ENCODE measurements around the gene CT47C1. TPM values are rescaled to one million over a fixed set of nuclear protein-coding genes. Genes with fewer than 3 reads are reported as not detected.

CT47C1 gene
- total RNA-seq, 2 experiments from 2014 or later: not detected

GRCh38 chrX:119075270-119076025 is 2.7 kb downstream of the CT47C1 start:
- Histone ChIP-seq H3K36me3 (ENCODE audit: insufficient read depth, low read length) (no peaks in the 10 kb centered on the region), H3K9me3 (ENCODE audit: low read length) (no peaks in the 10 kb centered on the region), H3K27ac (ENCODE audit: low read depth, low read length, poor library complexity, severe bottlenecking) (no peak overlapping the region), H3K9me2 (ENCODE audit: insufficient read depth, low read length) (no peaks in the 10 kb centered on the region), H3K79me2 (ENCODE audit: insufficient read depth, low read depth, low read length) (no peaks in the 10 kb centered on the region), H3K4me3 (ENCODE audit: low read depth, low read length, poor library complexity, severe bottlenecking) (no peak overlapping the region), H3K4me2 (ENCODE audit: low read length) (no peak overlapping the region), H4K20me1 (ENCODE audit: insufficient read depth, low read length) (no peaks in the 10 kb centered on the region), H3K4me1 (ENCODE audit: insufficient read depth, low read length, poor library complexity, severe bottlenecking) (no peaks in the 10 kb centered on the region), H2AFZ (ENCODE audit: low read length) (no peak overlapping the region)
- intact Hi-C loops (cut with micrococcal nuclease; ENCODE audit: unreplicated experiment): no loop called here
- no TSS peak for BruUV-seq (replicated peaks)
- ChIA-PET CTCF (ENCODE audit: unreplicated experiment) (no interaction called here), POLR2A (interaction anchor here (0.7 kb wide), 2 partner anchors 12 to 110 kb away, joined by 3 to 4 read pairs; no protein-coding TSS in a partner anchor)
- no peak for TF ChIP-seq EZH2phosphoT487 (IDR thresholded peaks at IDR 0.05; ENCODE audit: borderline replicate concordance, low read depth, low read length)
- DNase-seq (ENCODE audit: low spot score): no peak

GRCh38 chrX:119082278-119082677 is 9.5 kb downstream of the CT47C1 start:
- H3K4me2 ChIP-seq (ENCODE audit: low read length): no peak overlapping the region
- intact Hi-C loops (cut with micrococcal nuclease; ENCODE audit: unreplicated experiment): no loop called here
- CTCF ChIA-PET (ENCODE audit: unreplicated experiment): no interaction called here
- DNase-seq (ENCODE audit: low spot score): no peak
- no peaks in the 10 kb centered on the region for H3K79me2 ChIP-seq (ENCODE audit: insufficient read depth, low read depth, low read length)
- H2AFZ ChIP-seq (ENCODE audit: low read length): no peak overlapping the region
- H3K4me3 ChIP-seq (ENCODE audit: low read depth, low read length, poor library complexity, severe bottlenecking): no peak overlapping the region
- no peaks in the 10 kb centered on the region for H3K9me2 ChIP-seq (ENCODE audit: insufficient read depth, low read length)
- H4K20me1 ChIP-seq (ENCODE audit: insufficient read depth, low read length): no peaks in the 10 kb centered on the region
- TF ChIP-seq EZH2phosphoT487 (IDR thresholded peaks at IDR 0.05; ENCODE audit: borderline replicate concordance, low read depth, low read length) (no peak), CTCF (conservative IDR thresholded peaks at IDR 0.05; ENCODE audit: low read length) (no peak)
- no peak overlapping the region for H3K27ac ChIP-seq (ENCODE audit: low read depth, low read length, poor library complexity, severe bottlenecking)
- H3K9me3 ChIP-seq (ENCODE audit: low read length): no peaks in the 10 kb centered on the region
- no TSS peak for BruUV-seq (replicated peaks)
- H3K36me3 ChIP-seq (ENCODE audit: insufficient read depth, low read length): no peaks in the 10 kb centered on the region
- no peaks in the 10 kb centered on the region for H3K4me1 ChIP-seq (ENCODE audit: insufficient read depth, low read length, poor library complexity, severe bottlenecking)
- POLR2A ChIA-PET: no interaction called here

- POLR2A ChIA-PET: no interaction called here
- BruUV-seq (replicated peaks): no TSS peak
These were observed 12.0 kb downstream of the CT47C1 start for GRCh38 chrX:119084766-119085165.

More at GRCh38 chrX:119084766-119085165, 12.0 kb downstream of the CT47C1 start:
- intact Hi-C loops (cut with micrococcal nuclease; ENCODE audit: unreplicated experiment): no loop called here
- Histone ChIP-seq H3K27ac (ENCODE audit: low read depth, low read length, poor library complexity, severe bottlenecking) (no peak overlapping the region), H3K9me3 (ENCODE audit: low read length) (no peaks in the 10 kb centered on the region), H3K4me3 (ENCODE audit: low read depth, low read length, poor library complexity, severe bottlenecking) (no peak overlapping the region), H3K4me2 (ENCODE audit: low read length) (no peak overlapping the region), H4K20me1 (ENCODE audit: insufficient read depth, low read length) (no peaks in the 10 kb centered on the region), H3K9me2 (ENCODE audit: insufficient read depth, low read length) (no peaks in the 10 kb centered on the region), H2AFZ (ENCODE audit: low read length) (no peak overlapping the region), H3K79me2 (ENCODE audit: insufficient read depth, low read depth, low read length) (no peaks in the 10 kb centered on the region), H3K4me1 (ENCODE audit: insufficient read depth, low read length, poor library complexity, severe bottlenecking) (no peaks in the 10 kb centered on the region), H3K36me3 (ENCODE audit: insufficient read depth, low read length) (no peaks in the 10 kb centered on the region)
- CTCF ChIA-PET (ENCODE audit: unreplicated experiment): no interaction called here
- no peak for TF ChIP-seq EZH2phosphoT487 (IDR thresholded peaks at IDR 0.05; ENCODE audit: borderline replicate concordance, low read depth, low read length)
- TF ChIP-seq CTCF (conservative IDR thresholded peaks at IDR 0.05; ENCODE audit: low read length): no peak
- no peak for DNase-seq (ENCODE audit: low spot score)

Data from OCI-LY7 (cell line).